HG02884 (cell line): ENCODE data around the gene ECSCR.
"Not testable (repeated sequence)": the region's sequence is repeated elsewhere in the genome, so short reads cannot be mapped to it uniquely, and the experiment has no call there.

Experiments
- ATAC-seq: cut with Tn5 transposase; IDR thresholded peaks from one replicate; pipeline ENCODE4 v1.9.1; 2021; ENCODE audit warnings: mild to moderate bottlenecking, moderate library complexity; ENCODE audit not compliant: unreplicated experiment

The ECSCR gene

GRCh38 chr5:139446956-139447779, 15.4 kb downstream of the ECSCR start:
- ATAC-seq = peak; percentile 81

- ATAC-seq = no peak
Observed at GRCh38 chr5:139445325-139446170, 17.0 kb downstream of the ECSCR start.

DNA sequence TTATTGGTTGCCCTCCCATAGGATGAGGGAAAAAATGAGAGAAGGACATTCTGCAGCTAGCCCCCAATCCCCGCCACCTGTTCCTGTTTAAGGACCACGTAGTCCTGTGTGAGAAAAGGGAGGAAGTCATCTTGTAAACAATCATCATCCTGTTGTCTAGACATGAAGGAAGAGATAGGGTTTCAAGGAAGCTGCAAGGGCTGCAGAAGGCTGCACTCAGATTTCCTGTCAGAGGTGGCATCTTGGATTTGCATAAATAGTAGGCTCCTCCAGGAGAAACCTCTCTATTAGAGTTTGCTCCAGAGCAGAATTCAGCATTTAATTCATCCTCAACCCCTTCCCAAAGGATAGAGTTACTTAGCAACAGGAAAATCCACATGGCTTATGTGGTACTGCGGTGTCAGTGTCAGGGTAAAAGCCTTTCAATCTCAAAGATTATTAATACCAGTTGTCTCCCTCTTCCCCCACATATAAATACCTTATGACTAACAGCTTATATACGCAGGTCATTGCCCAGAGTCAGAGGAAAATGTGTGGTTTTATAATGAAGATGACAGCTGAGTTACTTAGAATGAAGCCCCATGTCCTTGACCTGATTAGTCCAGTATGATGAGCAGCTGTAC, 18.6 kb downstream of the ECSCR start:
- ATAC-seq = no peak

GRCh38 chr5:139440416-139440815, 22.1 kb downstream of the ECSCR start:
- ATAC-seq = not testable (repeated sequence)

DNA sequence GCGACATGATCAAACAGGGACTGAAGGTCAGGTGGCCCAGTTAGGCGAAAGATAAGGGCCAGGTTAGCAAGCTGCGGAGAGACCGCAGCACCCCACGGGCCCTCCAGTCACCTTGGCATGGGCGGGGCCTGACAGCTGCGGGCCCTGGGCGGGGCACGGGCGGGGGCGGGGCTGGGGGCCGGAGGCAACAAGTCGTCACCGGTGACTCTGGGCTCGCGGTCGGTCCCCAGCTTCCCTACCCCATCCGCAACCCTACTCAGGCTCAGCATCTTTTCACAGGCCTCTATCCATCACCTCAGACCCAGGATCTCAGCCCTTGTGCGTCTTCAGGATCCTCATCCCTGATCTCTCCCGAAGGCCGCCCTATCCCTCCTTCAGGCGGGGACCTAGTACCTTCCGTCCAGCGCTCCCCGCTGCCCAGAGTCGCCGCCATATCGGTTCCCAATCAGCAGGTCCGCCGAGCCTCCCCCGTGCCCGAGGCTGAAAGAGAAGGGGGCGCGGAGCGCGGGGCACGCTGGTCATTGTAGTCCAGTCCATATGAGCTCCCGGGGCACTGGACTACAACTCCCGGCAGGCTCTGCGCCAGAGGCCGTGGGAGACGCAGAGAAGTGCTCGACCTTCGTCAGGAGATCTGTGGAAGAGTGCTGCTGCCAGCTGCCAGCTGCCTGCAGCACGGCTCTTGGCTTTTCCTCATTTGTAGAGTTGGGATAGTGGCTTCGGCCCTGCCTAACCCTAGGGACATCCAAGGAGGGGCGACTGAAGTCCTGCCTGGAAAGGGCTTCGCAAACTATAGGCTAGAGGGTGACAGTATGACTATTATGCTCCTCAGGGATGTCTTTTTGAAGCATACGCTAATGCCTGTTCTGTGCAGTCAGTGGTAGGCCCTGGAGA, 23.3 kb downstream of the ECSCR start, which contains the start of gene DNAJC18:
Gene DNAJC18 (minus strand): TSS at position 513 of the 891 bp plus-strand sequence. CDS start 80 bp downstream, at position 433.
- peak; percentile 89 for ATAC-seq

DNA sequence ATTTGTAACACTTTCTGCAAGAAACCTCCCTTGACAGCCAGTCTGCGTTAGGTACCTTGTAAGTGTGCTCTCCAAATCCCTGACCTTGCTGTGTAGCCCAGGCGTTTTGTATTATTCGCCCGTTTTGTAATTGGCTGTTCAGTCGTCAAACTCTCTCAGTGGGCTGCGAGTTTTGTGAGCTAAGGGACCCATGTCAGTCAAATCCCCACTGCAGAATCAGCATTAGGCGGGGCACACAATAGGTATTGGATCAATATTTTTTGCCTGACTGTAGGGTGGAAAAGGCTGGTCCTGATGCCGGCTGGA, 23.9 kb downstream of the ECSCR start:
- no peak for ATAC-seq

DNA sequence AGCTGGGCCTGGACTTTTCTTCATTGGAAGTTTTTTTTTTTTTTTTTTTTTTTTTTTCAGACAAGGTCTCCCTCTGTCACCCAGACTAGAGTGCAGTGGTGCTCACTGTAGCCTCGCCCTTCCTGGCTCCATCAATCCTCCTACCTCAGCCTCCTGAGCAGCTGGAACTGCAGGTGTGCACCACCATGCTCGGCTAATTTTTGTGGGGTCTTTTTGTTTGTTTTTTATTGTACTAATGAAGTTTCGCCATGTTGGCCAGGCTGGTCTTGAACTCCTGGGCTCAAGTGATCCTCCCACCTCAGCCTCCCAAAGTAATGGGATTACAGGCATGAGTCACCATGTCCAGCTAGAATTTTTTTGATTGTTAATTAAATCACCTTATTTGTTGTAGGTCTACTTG, 26.9 kb downstream of the ECSCR start:
- ATAC-seq = no peak

- no peak for ATAC-seq
Observed at GRCh38 chr5:139431706-139432105, 30.8 kb downstream of the ECSCR start.

- ATAC-seq = no peak
Observed at GRCh38 chr5:139430015-139430414, 32.5 kb downstream of the ECSCR start.

- no peak for ATAC-seq
Observed at GRCh38 chr5:139426203-139426885, 36.2 kb downstream of the ECSCR start.

DNA sequence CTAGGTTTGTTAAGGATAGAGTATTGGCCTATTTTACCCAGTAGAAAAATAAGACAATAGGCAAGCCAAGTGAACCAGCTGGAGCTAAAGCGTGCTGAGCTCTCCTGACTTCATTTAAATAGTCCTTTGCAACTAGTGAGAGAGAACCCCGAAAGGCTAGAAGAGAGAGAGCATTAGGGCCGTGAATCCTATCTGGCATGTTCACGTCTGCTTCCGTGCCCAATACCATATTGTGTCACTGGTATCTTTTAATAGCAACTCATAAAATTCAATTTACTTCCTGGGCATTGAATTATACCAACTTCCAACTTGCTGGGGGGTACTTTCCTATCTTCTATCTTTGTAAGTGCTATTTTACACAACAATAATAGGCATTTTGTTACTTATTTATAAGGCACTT, 37.0 kb downstream of the ECSCR start:
- ATAC-seq = no peak

GRCh38 chr5:139422307-139422893, 40.1 kb downstream of the ECSCR start:
- ATAC-seq = no peak

DNA sequence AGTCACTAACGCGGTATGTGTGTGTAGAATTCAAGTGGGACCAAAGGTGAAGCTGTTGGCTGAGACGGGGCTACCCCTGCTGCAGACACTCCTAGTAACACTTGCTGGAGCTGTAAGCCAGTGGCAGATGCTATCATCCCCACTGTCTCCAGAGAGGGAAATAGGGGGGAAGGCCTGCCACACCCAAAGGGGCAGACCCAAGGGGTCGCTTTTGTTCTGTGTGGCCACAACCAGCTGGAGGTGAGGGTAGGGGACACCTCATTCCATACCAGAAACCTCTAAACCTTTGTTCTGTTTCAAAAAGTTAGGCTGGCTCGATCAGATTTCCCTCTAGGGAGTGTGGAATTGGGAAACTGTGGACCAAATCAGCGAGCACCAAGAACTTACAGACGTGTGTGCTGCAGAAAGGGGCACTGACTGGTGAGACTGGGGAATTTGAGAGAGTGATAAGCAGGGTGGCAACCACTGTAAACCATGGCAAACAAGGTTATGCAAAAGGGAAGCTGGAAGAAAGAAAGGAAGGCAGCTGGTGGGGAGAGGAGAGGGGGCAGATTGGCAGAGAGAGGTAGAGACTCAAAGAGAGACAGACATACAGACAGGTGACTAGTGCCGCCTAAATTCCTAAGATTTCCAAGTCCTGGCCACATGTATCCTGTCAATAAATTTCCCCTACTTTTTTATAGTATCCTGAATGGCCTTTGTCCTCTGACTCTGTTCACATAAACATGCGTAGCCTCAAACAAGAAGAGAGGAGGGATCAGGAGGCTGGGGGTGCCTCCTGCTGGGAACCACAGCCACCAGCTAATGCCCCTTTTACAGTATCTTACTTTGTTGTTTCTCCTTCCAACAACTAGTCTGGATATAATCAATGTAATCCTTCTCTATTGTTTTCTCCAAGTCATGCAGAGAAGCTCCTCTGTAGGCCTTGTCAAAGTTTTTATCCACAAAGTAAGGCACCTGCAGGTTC, 43.0 kb downstream of the ECSCR start:
- ATAC-seq = no peak

- no peak for ATAC-seq
Observed at GRCh38 chr5:139418793-139419192, 43.8 kb downstream of the ECSCR start.

- ATAC-seq = no peak
Observed at GRCh38 chr5:139417214-139417613, 45.3 kb downstream of the ECSCR start.

DNA sequence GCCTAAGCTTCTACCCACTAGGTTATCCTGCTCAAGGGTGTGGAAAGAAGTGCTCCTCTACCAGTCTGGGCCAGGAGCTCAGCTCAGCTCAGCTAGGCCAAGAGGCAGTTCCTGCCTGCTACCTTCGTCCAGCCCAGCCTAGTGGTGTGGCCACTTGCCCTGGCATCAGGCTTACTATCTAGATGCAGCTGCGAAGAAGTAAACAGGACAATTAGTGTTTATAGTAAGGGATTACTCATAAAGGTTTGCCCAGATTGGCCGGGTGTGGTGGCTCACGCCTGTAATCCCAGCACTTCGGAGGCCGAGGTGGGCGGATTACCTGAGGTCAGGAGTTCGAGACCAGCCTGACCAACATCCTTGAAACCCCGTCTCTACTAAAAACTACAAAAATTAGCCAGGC, 45.9 kb downstream of the ECSCR start:
- no peak for ATAC-seq

DNA sequence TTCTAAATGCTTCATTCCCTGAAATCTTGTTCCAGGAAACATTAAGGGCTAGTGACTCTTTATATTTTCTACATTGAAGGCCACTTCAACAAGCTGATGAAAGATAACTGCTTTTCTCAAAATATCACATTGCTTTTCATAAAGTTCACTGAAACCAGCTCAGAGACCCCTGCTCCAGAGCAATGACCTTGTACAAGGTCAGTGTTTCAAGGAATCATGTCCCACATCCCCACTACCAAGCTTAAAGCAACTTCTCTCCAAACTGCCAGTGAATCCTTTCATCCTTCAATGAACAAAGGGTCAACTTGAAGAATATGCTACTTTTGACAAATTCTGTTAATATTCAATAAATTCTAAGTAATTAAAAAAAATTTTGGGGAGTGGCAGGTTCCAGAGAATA, 46.7 kb downstream of the ECSCR start:
- ATAC-seq = no peak

GRCh38 chr5:139415221-139415861, 47.2 kb downstream of the ECSCR start:
- no peak for ATAC-seq
